B cell (primary cell): Measurements from ENCODE around the gene EMID1. TPM values are rescaled to one million over a fixed set of nuclear protein-coding genes. Genes with fewer than 3 reads are reported as not detected.

Experiments
- ATAC-seq: fragments of 200-7000 bp; cut with Tn5 transposase; one replicate; pipeline ENCODE4 v1.10.0; 2021; ENCODE audit warnings: low read depth, mild to moderate bottlenecking, moderate number of reproducible peaks, moderate library complexity
- CTCF ChIA-PET: fragments of 350-600 bp; sonication (Branson Sonifier 250); formaldehyde crosslinking; loops from one replicate; lab custom pipeline; 2021; ENCODE audit warnings: antibody characterized with exemption, inconsistent platforms; lab: Charles Lee
- POLR2A ChIA-PET: fragments of 350-600 bp; sonication (Branson Sonifier 250); formaldehyde crosslinking; loops from one replicate; lab custom pipeline; 2021; ENCODE audit warnings: antibody characterized with exemption; lab: Charles Lee
- DNase-seq: peaks from one replicate; pipeline ENCODE4 v3.0.0; 2013
- H2AFZ ChIP-seq: 2 replicates; pipeline ENCODE4 v1.6.1; 2012; ENCODE audit warnings: mild to moderate bottlenecking, low read depth, low read length; ENCODE audit not compliant: insufficient read depth, poor library complexity, severe bottlenecking
- H3K27ac ChIP-seq, 2 donors: 1 replicate in 1 of 2; 2 replicates in 1 of 2; pipeline ENCODE4 v1.5.1; 2012 to 2013; ENCODE audit warnings: low read length in 2 of 2, mild to moderate bottlenecking in 2 of 2, moderate library complexity in 1 of 2
- H3K27me3 ChIP-seq, 4 experiments: fragments of 200-600 bp in 1 of 4; sonication (generic) in 1 of 4; replicated peaks in 1 of 4; 1 replicate in 2 of 4; 2 replicates in 2 of 4; pipeline versions ENCODE4 v1.6.1 to v1.7.0; 2013 to 2016; ENCODE audit warnings: low read length in 3 of 4, mild to moderate bottlenecking in 2 of 4, mixed read lengths in 1 of 4, moderate library complexity in 1 of 4; ENCODE audit not compliant: insufficient read depth in 4 of 4, control insufficient read depth in 3 of 4; ENCODE audit errors: control extremely low read depth in 1 of 4
- H3K36me3 ChIP-seq, 2 experiments: replicated peaks in 1 of 2; 1 replicate in 1 of 2; 2 replicates in 1 of 2; pipeline versions ENCODE4 v1.6.1 to v1.7.1; 2013; ENCODE audit warnings: low read length in 1 of 2; ENCODE audit not compliant: insufficient read depth in 2 of 2, control insufficient read depth in 1 of 2; ENCODE audit errors: control extremely low read depth in 1 of 2, extremely low read depth in 1 of 2
- H3K4me1 ChIP-seq, 2 donors: fragments of 200-600 bp in 1 of 2; sonication (generic) in 1 of 2; 1 replicate in 1 of 2; 2 replicates in 1 of 2; pipeline versions ENCODE4 v1.5.1 to v1.6.1; 2013 to 2017; ENCODE audit warnings: low read length in 2 of 2; ENCODE audit not compliant: control insufficient read depth in 2 of 2, insufficient read depth in 2 of 2
- H3K4me2 ChIP-seq: replicated peaks from 2 replicates; pipeline ENCODE3; 2012; ENCODE audit warnings: mild to moderate bottlenecking, low read depth, low read length; ENCODE audit not compliant: poor library complexity, severe bottlenecking
- H3K4me3 ChIP-seq, 5 experiments: fragments of 200-600 bp in 1 of 5; sonication (generic) in 1 of 5; 1 replicate in 3 of 5; 2 replicates in 2 of 5; pipeline versions ENCODE4 v1.5.1 to v1.7.0; 2011 to 2016; ENCODE audit warnings: low read length in 4 of 5, mild to moderate bottlenecking in 4 of 5, low read depth in 2 of 5, control low read depth in 1 of 5, moderate library complexity in 1 of 5; ENCODE audit not compliant: insufficient read depth in 1 of 5; ENCODE audit errors: control extremely low read depth in 1 of 5, extremely low read depth in 1 of 5
- H3K79me2 ChIP-seq: fragments of 200-600 bp; sonication (generic); one replicate; pipeline ENCODE4 v1.6.0; 2016; ENCODE audit warnings: low read length; ENCODE audit not compliant: control insufficient read depth, insufficient read depth
- H3K9ac ChIP-seq: fragments of 200-600 bp; sonication (generic); 2 replicates; pipeline ENCODE4 v1.6.1; 2017; ENCODE audit warnings: mild to moderate bottlenecking, low read length, moderate library complexity
- H3K9me3 ChIP-seq, 3 donors: one replicate each; pipeline versions ENCODE4 v1.6.1 to v1.7.1; 2013; ENCODE audit warnings: low read length in 2 of 3; ENCODE audit not compliant: control insufficient read depth in 2 of 3, insufficient read depth in 1 of 3; ENCODE audit errors: control extremely low read depth in 1 of 3
- H4K20me1 ChIP-seq: 2 replicates; pipeline ENCODE4 v1.6.0; 2012; ENCODE audit warnings: mild to moderate bottlenecking, low read length; ENCODE audit not compliant: insufficient read depth, control insufficient read depth, poor library complexity, severe bottlenecking
- H3K27ac Mint-ChIP-seq: one replicate; pipeline ENCODE4 v1.8.0; 2021; ENCODE audit warnings: mixed read lengths
- H3K27me3 Mint-ChIP-seq: one replicate; pipeline ENCODE4 v1.8.0; 2021; ENCODE audit warnings: mixed read lengths
- H3K4me1 Mint-ChIP-seq: one replicate; pipeline ENCODE4 v1.8.0; 2021; ENCODE audit warnings: mixed read lengths
- H3K4me3 Mint-ChIP-seq: one replicate; pipeline ENCODE4 v1.8.0; 2021; ENCODE audit warnings: mixed read lengths
- H3K9me3 Mint-ChIP-seq: one replicate; pipeline ENCODE4 v1.8.0; 2022; ENCODE audit warnings: mixed read lengths; ENCODE audit not compliant: insufficient read depth
- EZH2 ChIP-seq: IDR thresholded peaks from 2 replicates; pipeline ENCODE4 v1.6.1; 2012; ENCODE audit warnings: borderline replicate concordance, low read depth, mild to moderate bottlenecking, moderate library complexity, low read length; ENCODE audit not compliant: insufficient read depth, poor library complexity, severe bottlenecking
- WGBS: methylation state at CpG from one replicate; pipeline ENCODE4 v1.1.5; 2013; ENCODE audit warnings: missing lambda C conversion rate; ENCODE audit not compliant: insufficient coverage; 5-methylcytosine and 5-hydroxymethylcytosine counted together
- intact Hi-C: fragments of 100-400 bp; cut with micrococcal nuclease; formaldehyde crosslinking; loops from one replicate; pipeline ENCODE4 v1.10.0; 2022
- polyA plus RNA-seq: library from polyadenylated mRNA; depleted of rRNA; stranded (reverse); fragments of >200 nt; gene quantifications from 2 replicates; pipeline ENCODE4 v1.2.3, GENCODE V29; 2012
- total RNA-seq, 2 donors: library from RNA; stranded (reverse); fragments of 120-200 nt in 1 of 2; gene quantifications; 1 replicate in 1 of 2; 2 replicates in 1 of 2; pipeline versions ENCODE4 v1.2.3 to v1.2.4, GENCODE V29; 2013 to 2022
- TF ChIP-seq, protein P1 (sequence below): fragments of 200-600 bp; IDR thresholded peaks from one replicate; pipeline ENCODE4 v1.8.0; 2022; ENCODE audit warnings: antibody characterized with exemption, mild to moderate bottlenecking

The EMID1 gene
- total and polyA plus RNA-seq, 2 donors (not counting 1 experiment from before 2014, with no cell fraction given), result not detected

DNA sequence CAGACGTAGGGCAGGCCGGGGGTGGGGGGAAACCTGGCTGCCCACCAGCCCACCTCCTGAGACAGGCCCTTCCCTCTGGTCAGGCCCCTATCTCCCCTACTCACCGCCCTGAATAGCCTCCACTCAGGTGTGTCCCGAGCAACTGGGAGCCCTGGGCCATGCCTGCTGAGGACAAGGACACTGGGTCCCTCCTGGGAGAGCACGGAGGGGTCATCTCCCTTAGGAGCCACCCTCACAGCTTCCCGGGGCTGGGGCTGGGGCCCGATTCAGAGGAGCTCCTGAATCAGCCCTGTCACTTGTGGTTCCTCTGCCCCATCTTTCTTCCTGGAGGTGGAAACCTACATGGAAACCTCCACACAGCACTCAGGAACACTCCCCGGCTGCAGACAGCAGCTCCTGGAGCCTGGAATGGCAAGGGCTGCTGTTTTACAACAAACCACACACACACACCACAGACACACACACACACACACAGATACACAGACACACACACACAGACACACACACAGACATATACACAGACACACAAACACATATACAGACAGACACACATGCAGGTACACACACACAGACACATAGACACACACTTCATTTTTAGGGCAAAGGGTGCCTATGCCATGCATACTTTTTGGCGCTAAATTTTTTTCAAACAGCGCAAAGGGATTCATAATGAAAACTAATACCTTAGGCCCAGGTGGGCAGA is 9.6 kb upstream of the EMID1 start:
- H3K36me3 ChIP-seq, result no peaks in the 10 kb centered on the region
- H4K20me1 ChIP-seq, result no peaks in the 10 kb centered on the region
- no peak for DNase-seq
- ChIA-PET CTCF (no interaction called here), POLR2A (no interaction called here)
- no peak overlapping the region for H3K27ac ChIP-seq
- Mint-ChIP-seq H3K9me3 (no peaks in the 10 kb centered on the region), H3K27ac (no peak overlapping the region), H3K4me3 (no peak overlapping the region), H3K4me1 (no peaks in the 10 kb centered on the region), H3K27me3 (peaks cover 47% of the 10 kb centered on the region)
- no peak overlapping the region for H3K9ac ChIP-seq
- peaks cover 0 to 13% (median 0%) of the 10 kb centered on the region in 3 donors for H3K9me3 ChIP-seq
- TF ChIP-seq EZH2, result no peak
- TF ChIP-seq, protein P1, sequence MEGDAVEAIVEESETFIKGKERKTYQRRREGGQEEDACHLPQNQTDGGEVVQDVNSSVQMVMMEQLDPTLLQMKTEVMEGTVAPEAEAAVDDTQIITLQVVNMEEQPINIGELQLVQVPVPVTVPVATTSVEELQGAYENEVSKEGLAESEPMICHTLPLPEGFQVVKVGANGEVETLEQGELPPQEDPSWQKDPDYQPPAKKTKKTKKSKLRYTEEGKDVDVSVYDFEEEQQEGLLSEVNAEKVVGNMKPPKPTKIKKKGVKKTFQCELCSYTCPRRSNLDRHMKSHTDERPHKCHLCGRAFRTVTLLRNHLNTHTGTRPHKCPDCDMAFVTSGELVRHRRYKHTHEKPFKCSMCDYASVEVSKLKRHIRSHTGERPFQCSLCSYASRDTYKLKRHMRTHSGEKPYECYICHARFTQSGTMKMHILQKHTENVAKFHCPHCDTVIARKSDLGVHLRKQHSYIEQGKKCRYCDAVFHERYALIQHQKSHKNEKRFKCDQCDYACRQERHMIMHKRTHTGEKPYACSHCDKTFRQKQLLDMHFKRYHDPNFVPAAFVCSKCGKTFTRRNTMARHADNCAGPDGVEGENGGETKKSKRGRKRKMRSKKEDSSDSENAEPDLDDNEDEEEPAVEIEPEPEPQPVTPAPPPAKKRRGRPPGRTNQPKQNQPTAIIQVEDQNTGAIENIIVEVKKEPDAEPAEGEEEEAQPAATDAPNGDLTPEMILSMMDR, result no peak
- intact Hi-C loops, result no loop called here
- no peak overlapping the region for H3K4me3 ChIP-seq
- no peaks in the 10 kb centered on the region for H3K79me2 ChIP-seq
- peaks cover 0 to 26% (median 9%) of the 10 kb centered on the region in 4 experiments for H3K27me3 ChIP-seq
- H2AFZ ChIP-seq, result no peak overlapping the region
- no peak overlapping the region for H3K4me2 ChIP-seq
- ATAC-seq, result no peak
- peaks cover 0 to under 1% of the 10 kb centered on the region in 2 donors for H3K4me1 ChIP-seq
- 58% methylated on average over 10 of the region's 10 CpGs for WGBS

DNA sequence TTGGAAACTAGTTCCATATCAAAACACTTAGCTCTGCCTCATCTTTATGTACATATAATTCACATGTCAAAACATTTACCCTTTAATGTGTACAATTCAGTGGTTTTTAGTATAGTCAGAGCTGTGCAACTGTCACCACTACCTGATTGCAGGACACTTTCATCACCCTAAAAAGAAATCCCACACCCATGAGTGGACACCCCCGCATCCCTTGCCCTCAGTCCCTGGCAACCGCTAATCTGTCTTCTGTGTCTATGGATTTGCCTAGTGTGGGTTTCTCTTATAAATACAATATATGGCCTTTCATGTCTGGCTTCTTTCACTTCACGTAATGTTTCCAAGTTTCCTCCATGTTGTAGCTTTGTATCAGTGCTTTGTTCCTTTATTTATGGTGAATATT is 8.6 kb upstream of the EMID1 start:
- no peaks in the 10 kb centered on the region for H3K9me3 Mint-ChIP-seq

More for the DNA sequence above, 8.6 kb upstream of the EMID1 start:
- no CpG with 5 or more reads among the region's 3 CpGs for WGBS
- no peak overlapping the region for H3K4me2 ChIP-seq
- H3K36me3 ChIP-seq, result no peaks in the 10 kb centered on the region
- no peak overlapping the region for H3K27ac Mint-ChIP-seq
- peaks cover 0 to 36% (median 16%) of the 10 kb centered on the region in 4 experiments for H3K27me3 ChIP-seq
- H2AFZ ChIP-seq, result no peak overlapping the region
- no peaks in the 10 kb centered on the region for H4K20me1 ChIP-seq
- no peak overlapping the region for H3K9ac ChIP-seq
- no peak for DNase-seq
- H3K27ac ChIP-seq, result no peak overlapping the region
- no peak overlapping the region for H3K4me3 ChIP-seq
- ChIA-PET CTCF (interaction anchor here (0.7 to 1.1 kb wide), 2 partner anchors 12 to 17 kb away, joined by 3 read pairs; no protein-coding TSS in a partner anchor), POLR2A (no interaction called here)
- intact Hi-C loops, result no loop called here
- no peaks in the 10 kb centered on the region for H3K79me2 ChIP-seq
- TF ChIP-seq, protein P1, result no peak
- no peak for TF ChIP-seq EZH2
- H3K4me1 Mint-ChIP-seq, result peaks cover 3% of the 10 kb centered on the region
- H3K4me1 ChIP-seq, result peaks cover 4 to 10% of the 10 kb centered on the region in 2 donors
- H3K4me3 Mint-ChIP-seq, result no peak overlapping the region
- peaks cover 56% of the 10 kb centered on the region for H3K27me3 Mint-ChIP-seq
- ATAC-seq, result no peak
- H3K9me3 ChIP-seq, result peaks cover 0 to 13% (median 0%) of the 10 kb centered on the region in 3 donors
